Glomerular endothelial cell (primary cell): Measurements from ENCODE around the gene MT1B. TPM values are rescaled to one million over a fixed set of nuclear protein-coding genes. Genes with fewer than 3 reads are reported as not detected.

Source experiments
- DNase-seq: peaks from one replicate; pipeline ENCODE4 v3.0.0-alpha.2; 2011; ENCODE audit warnings: low read depth, low spot score; ENCODE audit errors: extremely low read depth
- total RNA-seq: library from RNA; depleted of rRNA; stranded (reverse); fragments of >200 nt; gene quantifications from 2 replicates; pipeline ENCODE4 v1.2.3, GENCODE V29; 2015

Gene MT1B
- total RNA-seq, 1 donor from 2014 or later: not detected

DNA sequence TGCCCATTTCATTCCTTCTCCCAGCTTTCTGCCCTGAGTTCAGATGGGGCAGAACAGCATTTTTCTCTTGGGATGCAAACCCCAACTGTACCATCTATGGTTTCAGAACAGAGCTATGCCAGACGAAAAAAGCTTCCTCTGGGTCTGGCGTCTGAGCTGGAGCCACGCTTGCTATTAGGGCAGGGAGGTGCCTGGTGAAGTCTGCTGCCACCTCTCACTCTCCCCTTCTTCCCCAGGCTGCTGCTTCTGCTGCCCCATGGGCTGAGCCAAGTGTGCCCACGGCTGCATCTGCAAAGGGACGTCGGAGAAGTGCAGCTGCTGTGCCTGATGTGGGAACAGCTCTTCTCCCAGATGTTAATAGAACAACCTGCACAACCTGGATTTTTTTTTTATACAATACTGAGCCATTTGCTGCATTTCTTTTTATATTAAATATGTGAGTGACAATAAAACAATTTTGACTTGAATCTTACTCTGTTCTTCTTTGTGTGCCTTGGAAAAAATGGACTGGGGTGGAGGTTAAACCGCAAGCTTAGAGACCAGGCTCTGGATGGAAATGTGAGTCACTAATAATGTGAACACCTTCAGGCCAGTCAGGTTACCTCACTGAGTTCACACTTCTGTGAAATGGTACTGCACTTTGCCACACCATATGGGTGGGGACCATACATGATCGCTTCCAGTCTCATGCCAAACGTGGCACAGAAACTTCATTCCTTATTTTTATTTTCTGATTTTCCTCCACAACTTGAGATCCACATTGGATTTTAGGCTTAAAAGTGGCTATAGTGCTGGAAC lies 14.9 kb upstream of the MT1B start:
- no peak for DNase-seq

DNA sequence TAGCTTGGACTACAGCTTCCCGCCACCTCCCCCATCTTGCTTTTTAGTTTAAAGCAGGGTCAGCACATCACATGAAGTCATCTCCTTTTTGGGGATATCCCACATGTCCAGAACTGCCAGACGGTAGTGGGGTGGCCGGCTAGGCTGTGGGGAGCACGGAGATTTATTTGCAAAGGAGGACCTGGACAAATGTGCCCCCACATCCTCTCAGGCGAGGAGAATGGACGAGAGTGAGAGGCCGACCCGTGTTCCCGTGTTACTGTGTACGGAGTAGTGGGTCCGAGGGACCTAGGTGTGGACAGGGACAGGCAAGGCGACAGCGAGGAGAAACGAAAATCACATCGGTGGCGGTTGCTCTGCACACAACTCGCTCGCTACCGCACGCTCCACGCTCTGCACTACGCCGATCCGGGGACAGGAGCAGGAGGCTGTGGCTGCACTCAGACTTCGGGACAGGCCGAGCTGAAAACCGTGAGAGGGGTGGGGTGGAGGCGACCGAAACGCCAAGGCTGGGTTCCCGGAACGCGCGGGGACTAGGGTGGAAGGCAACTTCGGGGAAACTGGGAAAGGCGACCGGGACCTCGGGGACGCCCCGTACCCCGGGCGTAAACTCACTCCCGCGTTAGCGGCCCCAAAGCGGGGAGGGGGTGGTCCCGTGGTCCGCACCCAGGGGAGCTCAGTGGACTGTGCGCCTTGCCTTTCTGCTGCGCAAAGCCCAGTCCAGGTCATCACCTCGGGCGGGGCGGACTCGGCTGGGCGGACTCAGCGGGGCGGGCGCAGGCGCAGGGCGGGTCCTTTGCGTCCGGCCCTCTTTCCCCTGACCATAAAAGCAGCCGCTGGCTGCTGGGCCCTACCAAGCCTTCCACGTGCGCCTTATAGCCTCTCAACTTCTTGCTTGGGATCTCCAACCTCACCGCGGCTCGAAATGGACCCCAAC lies 13.6 kb upstream of the MT1B start, which contains the start of gene MT1A:
Gene MT1A (plus strand): TSS at position 853 of the 937 bp plus-strand sequence. CDS start 73 bp downstream, at position 926.
- no peak for DNase-seq

DNA sequence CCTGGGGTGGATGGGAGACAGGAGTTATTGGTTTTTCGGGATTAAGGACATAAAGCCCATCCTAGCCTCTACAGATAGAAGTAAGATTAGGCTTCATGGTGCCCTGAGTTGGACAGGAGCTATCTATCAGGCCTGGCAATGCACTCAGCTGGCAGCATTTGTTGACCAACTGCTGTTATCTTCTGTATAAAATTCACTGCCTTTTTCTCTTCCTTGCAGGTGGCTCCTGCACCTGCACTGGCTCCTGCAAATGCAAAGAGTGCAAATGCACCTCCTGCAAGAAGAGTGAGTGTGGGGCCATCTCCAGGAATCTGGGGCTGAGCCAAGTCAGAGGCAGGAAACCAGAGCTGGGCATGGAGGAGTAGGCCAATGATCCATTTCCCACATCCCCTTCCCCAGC lies 12.6 kb upstream of the MT1B start:
- DNase-seq: no peak

DNA sequence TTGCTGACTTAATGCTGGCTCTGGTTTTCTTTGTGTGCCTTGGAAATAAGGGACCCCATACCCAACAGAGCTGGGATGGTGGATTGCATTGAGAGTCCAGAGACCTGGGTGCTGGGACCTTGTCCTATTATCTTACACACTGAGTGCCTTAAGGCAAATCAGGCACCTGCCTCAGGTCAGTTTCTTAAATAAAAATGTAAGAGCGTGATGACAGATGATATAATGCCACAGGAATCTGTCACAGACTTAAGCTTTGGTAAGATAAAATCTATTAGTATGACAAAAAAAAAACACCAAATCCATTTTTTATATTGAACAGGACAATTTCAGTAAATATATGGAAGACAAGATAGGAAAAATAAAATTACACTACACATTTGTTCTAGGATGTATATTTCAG lies 11.6 kb upstream of the MT1B start:
- no peak for DNase-seq

DNA sequence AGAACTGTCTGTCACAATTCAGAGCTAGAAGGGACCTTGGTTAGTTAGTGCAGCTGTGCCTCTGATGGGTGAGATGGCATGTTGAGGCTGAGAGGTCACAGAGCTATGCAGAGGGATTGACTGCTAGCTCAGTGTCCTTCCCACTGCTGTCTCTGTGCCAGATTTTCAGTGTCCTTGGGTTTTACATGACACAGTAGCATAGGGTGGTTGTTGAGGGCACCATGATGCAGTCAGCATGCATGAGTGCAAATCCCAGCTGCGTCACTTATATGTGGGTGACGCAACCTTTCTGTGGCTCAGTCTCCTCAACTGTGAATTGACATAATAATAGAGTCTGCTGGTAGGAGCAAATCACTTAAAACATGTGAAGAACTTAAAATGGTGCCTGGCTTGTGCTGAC lies 10.5 kb upstream of the MT1B start:
- DNase-seq: no peak

DNA sequence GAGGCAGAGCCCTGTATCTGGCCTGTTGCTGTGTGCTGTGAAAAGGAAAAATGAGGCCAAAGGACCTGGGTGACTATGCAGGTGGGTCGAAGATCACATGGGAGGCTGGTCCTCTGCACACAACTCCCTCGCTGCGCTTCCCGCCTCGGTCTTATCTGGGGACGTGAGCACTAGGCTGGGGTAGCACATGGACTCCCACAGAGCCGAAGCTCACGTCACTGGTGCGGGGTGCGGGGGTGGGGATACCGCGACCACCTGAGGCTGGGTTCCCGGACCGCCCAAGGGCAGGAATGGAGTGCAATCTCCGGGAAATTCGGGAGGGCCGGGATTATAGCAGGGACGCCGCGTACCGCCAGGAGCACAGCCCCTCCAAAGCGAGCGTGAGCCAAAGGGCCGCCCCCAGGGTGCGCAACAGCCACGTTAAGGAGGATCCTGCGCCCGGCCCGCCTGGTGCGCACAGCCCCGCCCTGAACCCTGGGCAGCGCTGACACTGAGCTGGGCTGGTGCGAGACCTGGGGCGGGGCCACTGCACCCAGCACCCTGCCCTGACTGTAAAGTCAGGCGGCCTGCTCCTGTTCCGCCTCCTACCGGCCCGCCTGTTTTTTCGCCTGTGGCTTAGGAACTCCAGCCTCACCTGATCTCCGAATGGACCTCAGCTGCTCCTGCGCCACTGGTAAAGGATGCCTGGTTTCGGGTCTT lies 8.5 kb upstream of the MT1B start:
- DNase-seq: no peak

DNA sequence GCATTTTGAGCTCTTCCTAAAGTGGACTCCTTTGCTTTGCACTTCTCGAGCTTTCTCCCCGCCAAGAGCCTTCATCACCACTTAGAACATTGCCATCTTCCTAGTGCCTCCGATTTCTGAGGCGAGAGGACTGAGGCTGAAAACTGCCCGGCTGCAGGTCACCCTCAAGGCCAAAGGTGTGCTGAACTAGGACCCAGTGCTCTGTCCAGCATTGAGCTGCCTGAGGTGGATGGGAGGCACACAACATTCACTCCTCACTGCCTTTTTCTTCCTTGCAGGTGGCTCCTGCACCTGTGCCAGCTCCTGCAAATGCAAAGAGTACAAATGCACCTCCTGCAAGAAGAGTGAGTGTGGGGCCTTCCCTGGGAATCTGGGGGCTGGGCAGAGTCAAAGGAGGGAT lies 7.9 kb upstream of the MT1B start:
- DNase-seq: no peak

DNA sequence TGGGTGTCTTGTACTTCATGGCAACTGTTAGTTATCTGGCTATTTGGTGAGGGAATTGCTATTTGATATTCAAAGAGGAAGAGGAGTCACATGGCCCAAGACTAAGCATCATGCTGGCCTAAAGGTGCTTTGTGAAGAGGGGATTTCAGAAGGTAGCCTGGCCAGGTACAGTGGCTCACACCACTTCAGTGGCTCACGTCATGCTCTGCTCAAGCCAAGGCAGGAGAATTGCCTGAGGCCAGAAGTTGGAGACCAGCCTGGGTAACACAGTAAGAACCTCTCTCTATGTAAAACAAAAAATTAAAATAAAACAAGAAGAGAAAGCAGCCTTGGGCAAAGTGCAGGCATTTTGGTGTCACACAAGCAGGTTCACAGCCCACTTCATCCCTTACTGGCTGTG lies 6.4 kb upstream of the MT1B start:
- no peak for DNase-seq

DNA sequence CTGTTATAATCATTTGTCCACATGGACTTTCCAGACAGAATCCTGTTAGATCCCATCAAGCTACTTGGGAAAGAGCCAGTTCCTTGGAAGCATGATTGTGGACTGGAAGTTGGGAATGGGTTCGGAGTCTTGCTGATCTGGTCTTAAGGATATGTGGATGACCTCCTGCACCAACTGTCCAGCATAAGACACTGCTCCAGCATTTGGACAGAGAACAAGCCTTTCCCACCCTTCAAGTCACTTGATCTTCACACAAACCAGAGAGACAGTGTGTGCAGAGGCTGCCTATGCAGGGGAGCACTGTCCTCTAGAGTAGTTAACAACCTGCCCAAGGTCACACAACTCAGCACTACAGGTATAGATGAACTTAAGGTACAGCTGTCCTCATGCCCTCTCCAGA lies 5.8 kb upstream of the MT1B start:
- no peak for DNase-seq

DNA sequence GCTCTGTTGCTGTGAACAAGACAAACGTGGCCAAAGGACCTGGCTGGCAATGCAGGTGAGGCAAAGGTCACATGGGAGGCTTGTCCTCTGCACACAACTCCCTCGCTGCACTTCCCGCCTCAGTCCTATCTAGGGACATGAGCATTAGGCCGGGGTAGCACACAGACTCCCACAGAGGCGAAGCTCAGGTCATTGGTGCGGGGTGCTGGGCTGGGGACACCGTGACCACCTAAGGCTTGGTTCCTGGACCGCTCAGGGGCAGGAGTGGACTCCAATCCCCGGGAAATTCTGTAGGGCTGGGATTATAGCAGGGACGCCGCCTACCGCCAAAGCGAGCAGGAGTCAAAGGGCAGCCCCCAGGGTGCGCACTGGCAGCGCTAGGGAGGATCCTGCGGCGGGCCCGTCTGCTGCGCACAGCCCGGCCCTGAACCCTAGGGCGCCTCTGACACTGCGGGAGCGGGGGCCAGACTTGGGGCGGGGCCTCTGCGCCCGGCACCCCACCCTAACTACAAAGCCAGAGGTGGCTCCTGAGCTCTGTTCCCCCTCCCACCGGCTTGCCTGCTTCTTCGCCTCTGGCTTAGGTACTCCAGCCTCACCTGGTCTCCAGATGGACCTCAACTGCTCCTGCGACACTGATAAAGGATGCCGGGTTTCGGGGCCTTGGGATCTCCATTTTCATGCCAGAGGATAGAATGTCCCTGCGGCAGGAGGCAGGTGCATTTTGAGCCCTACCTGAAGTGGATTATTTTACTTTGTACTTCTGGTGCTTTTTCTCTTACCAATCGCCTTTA lies 3.9 kb upstream of the MT1B start:
- no peak for DNase-seq

DNA sequence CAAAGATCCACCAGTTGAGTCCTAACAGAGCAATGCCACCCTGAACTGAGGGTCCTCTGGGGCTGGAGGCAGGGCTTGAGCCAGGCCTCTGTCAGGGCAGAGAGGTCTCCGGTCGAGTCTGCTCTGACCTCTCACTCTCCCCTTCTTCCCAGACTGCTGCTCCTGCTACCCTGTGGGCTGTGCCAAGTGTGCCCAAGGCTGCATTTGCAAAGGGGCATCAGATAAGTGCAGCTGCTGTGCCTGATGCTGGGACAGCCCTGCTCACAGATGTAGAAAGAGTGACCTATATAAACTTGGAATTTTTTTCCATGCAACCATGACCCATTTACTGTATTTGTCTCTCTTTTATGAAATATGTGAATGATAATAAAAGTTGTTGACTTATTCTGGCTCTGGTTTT lies 2.4 kb upstream of the MT1B start:
- DNase-seq: no peak

DNA sequence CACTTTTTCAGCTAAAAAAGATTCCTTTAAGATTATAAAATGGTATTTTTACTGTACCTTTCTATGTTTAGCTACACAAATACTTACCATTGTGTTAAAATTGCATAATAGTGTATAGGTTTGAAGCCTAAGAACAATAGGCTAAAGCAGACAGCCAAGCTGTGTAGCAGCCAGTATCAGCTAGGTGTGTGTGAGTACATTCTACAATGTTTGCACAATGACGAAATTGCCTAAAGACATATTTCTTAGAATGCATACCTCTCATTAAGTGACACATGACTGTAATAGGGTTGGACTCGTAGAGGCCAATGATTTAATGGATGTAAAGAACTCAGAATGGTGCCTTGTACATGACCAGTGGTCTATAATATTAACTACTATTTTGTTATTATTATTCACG lies 1.9 kb upstream of the MT1B start:
- DNase-seq: no peak

DNA sequence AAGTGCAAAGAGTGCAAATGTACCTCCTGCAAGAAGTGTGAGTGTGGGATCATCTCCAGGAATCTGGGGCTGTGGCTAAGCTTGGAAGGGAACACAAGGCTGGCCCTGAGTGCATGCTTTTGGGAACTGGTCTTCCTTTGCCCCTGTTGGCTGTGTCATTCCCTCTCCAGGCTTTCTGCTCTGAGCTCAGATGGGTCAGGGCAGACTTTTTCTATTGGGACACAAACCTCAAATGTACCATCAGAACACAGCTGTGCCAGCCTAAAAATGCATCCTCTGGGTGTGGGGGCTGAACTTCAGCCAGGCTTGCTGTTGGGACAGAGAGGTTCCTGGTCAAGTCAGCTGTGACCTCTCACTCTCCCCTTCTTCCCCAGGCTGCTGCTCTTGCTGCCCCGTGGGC lies 914 bp downstream of the MT1B start:
- DNase-seq: no peak

DNA sequence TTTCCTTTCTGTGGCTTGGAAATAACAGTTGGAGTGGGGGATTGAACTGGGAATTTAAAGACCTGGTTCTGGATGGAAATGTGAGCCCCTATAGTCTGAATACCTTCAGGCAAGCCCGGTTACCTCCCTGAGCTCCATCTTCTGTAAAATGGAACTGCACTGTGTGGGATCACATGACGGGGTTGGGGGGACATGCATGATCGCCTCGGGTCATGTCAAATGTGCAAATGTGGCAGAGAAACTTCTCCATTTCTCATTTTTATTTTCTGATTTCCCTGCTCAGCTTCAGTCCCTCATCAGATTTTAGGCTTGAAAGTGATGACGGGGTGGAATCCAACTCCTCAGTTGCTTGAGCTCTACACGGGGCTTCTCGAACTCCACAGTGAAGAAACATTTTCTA lies 1.5 kb downstream of the MT1B start:
- no peak for DNase-seq

DNA sequence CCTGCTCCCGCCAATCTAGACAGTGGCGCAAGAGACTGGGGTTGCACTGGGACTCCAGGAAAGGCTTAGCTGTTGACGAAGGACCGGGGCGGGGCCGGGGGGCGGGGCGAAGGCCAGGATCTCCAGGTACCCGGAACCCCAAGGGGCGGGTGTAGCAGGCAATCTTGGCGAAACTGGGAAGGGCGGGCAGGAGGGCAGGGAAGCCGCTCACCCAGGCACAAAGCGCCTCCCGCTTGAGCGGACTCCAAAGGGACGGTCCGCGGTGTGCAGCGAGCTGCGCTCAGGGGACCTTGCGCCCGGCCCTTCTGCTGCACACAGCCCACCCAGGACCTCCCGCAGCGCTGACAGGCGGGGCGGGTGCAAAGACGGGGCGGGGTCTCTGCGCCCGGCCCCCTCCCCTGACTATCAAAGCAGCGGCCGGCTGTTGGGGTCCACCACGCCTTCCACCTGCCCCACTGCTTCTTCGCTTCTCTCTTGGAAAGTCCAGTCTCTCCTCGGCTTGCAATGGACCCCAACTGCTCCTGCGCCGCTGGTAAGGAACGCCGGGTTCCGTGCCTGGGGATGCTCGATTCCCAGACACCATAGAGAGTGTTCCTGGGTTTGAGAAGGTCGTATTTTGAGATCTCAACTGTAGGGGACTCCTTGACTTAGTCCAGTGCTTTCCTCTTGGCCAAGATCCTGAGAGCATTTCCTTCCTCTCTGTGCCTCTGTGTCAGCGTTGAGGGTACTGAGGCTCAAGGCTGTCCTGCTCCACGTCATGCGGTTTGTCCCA lies 6.1 kb downstream of the MT1B start, which contains the start of gene MT1F:
Gene MT1F (plus strand): TSS at position 405 of the 772 bp plus-strand sequence. CDS start 100 bp downstream, at position 505.
- no peak for DNase-seq

DNA sequence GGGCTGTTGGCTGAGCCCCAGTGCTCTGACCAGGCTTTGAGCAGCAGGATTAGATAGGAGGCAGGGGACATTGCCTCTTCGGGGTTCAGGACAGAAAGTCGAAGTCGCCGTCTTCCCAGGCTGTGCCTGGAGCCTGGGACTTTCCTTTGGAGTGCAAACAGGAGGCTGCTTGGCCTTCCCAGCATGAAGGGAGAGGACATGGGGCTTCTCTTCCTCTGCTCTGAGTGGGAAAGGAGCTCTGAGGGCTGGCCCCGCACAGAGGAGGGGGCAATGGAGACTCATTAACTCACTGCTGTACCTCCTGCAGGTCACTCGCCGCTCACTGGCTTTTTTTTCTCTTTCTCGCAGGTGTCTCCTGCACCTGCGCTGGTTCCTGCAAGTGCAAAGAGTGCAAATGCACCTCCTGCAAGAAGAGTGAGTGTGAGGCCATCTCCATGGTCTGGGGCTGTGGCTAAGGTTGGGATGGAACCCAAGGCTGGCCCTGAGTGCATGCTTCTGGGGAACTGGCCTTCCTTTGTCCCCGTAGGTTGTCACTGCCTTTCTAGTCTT lies 6.7 kb downstream of the MT1B start:
- DNase-seq: no peak

DNA sequence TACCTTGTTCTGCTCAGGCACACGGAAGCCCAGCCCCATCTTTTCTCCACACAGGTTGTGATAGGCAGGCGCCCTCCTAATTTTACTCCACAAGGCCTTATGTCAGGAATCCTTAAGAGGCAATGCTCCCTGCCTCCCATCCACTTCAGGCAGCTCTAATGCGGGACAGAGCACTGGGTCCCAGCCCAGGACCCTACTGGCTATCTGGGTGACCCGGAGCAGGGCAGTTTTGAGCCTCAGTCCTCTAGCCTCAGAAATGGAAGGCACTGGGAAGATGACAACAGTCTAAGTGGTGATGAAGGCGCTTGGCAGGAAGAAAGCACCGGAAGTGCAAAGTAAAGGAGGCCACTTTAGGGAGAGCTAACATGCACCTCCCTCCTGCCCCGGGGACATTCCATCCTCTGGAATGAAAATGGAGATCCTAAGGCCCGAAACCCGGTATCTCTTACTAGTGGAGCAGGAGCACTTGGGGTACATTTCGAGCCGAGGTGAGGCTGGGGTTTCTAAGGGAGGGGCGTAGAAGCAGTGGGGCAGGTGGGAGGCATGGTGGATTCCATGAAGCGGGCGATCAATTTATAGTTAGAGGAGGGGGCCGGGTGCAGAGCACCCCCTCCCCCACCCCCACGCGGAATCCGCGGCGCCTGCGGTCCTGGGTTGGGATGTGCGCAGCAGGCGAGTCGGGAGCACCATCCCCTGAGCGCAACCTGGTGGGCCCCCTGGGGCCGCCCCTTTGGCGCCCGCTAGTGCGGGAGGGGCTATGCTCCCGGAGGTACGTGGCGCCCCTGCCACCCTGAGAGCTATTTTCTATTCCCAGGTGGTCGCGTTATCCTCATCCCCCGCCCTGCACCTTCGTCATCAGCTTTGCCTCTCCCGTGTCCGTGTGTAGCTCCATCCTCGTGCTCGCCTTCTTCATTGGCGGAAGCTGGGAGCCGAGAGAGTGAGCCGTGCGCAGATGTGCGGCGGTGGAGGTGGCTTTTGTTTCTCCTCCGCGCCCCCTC lies 11.0 kb downstream of the MT1B start:
- DNase-seq: no peak

DNA sequence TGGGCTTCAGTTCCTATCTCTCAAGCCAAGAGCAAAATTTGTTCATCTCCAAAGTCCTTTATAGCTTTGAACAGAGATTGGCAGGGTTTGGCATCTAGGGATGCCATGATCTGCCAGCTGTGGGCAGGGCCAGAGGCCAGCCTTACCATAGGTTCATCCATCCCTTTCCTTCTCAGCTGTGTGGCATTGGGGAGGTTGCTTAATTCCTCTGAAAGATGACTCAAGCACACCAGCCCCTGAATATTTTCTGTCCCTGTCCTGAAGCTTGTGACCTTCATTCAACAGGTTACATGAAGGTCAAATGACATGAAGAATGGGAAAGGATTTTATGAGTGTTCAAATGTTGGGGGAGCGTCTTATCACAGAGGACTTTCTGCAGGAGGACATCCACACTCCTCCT lies 12.8 kb downstream of the MT1B start:
- no peak for DNase-seq
